ENCODE data around the gene RNF19B. TPM values are rescaled to one million over a fixed set of nuclear protein-coding genes. Genes with fewer than 3 reads are reported as not detected.

Gene RNF19B
- total RNA-seq, 1 experiment from 2014 or later = 41.3 TPM

DNA sequence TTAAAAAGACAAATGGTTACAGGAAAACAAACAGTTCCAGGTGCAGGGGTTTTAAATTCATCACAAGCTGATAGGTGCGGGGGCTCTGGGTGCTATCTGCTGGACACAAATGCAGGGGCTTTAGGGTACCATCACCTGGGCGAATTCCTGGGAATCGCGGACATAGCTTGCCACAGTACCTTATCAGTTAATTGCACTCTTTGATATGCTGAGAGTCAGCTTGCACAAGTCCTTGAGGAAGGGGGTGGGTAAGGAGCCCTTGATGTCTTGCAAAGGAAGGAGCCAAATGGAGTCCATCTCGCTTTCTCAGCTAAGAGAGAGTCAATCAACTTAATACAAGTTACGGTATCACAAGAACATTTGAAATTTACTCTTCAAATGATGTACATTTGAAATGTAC lies 38.0 kb downstream of the RNF19B start:
- H3K9me3 Mint-ChIP-seq (ENCODE audit: unreplicated experiment) = no peaks in the 10 kb centered on the region
- TF ChIP-seq, protein P1, sequence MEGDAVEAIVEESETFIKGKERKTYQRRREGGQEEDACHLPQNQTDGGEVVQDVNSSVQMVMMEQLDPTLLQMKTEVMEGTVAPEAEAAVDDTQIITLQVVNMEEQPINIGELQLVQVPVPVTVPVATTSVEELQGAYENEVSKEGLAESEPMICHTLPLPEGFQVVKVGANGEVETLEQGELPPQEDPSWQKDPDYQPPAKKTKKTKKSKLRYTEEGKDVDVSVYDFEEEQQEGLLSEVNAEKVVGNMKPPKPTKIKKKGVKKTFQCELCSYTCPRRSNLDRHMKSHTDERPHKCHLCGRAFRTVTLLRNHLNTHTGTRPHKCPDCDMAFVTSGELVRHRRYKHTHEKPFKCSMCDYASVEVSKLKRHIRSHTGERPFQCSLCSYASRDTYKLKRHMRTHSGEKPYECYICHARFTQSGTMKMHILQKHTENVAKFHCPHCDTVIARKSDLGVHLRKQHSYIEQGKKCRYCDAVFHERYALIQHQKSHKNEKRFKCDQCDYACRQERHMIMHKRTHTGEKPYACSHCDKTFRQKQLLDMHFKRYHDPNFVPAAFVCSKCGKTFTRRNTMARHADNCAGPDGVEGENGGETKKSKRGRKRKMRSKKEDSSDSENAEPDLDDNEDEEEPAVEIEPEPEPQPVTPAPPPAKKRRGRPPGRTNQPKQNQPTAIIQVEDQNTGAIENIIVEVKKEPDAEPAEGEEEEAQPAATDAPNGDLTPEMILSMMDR (IDR thresholded peaks at IDR 0.05; ENCODE audit: unreplicated experiment) = no peak
- no peaks in the 10 kb centered on the region for H3K4me1 Mint-ChIP-seq (ENCODE audit: insufficient read depth, unreplicated experiment)
- ChIA-PET POLR2A (interaction anchor here (0.8 kb wide), 1 partner anchor 35 kb away, joined by 3 read pairs; no protein-coding TSS in a partner anchor), CTCF (interaction anchor here (0.6 to 1.9 kb wide), 2 partner anchors 81 to 160 kb away, joined by 3 to 4 read pairs; no protein-coding TSS in a partner anchor)
- intact Hi-C loops (cut with micrococcal nuclease) = no loop called here
- no TSS peak for BruUV-seq (replicated peaks)
- no peak overlapping the region for H3K27ac Mint-ChIP-seq (ENCODE audit: low read depth, unreplicated experiment)
- H3K36me3 Mint-ChIP-seq (ENCODE audit: insufficient read depth, unreplicated experiment) = peaks cover 4% of the 10 kb centered on the region
- no peak for DNase-seq (ENCODE audit: unreplicated experiment)
- no peak overlapping the region for H3K4me3 Mint-ChIP-seq (ENCODE audit: unreplicated experiment)
- H3K27me3 Mint-ChIP-seq (ENCODE audit: insufficient read depth, unreplicated experiment) = no peaks in the 10 kb centered on the region

DNA sequence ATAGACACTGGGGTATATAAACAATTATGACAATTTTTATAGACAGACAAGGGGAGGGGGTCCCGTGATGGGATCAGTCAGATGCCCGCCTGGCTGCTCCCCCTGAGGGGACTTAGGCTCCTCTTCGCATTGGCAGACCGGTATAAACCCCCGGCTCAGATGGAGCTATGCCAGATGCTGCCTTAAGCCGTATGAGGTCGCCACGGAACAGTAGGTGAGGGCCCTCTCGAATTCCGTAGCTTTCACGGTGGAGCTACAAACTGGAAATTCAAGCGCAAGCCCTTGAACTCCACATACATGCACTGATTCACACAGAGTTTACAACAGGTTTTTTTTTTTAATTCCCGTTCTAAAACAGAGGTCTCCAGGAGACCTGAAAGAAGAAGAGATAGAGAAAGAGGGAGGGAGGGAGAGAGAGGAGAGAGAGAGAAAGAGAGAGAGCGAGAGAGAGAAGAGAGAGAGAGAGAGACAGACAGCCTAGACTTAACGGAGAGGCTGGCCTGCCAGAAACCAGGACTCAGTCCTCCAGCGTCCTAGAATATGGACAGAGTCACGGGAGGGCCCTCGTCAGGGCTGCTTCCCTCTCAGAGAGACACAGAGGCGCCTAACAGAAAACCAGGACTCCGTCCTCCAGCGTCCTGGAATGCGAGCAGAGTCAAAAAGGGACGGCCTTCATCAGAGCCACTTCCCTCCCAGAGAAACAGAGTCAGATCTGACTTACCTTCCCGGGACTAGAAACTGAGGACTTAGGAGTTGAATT lies 39.0 kb downstream of the RNF19B start:
- H3K36me3 Mint-ChIP-seq (ENCODE audit: insufficient read depth, unreplicated experiment) = peaks cover 6% of the 10 kb centered on the region
- TF ChIP-seq, protein P1 (IDR thresholded peaks at IDR 0.05; ENCODE audit: unreplicated experiment) = no peak
- intact Hi-C loops (cut with micrococcal nuclease) = no loop called here
- ChIA-PET POLR2A (no interaction called here), CTCF (interaction anchor here (0.6 kb wide), 1 partner anchor 45 kb away, joined by 6 read pairs; no protein-coding TSS in a partner anchor)
- H3K27ac Mint-ChIP-seq (ENCODE audit: low read depth, unreplicated experiment) = no peak overlapping the region
- no peak for DNase-seq (ENCODE audit: unreplicated experiment)
- no peaks in the 10 kb centered on the region for H3K4me1 Mint-ChIP-seq (ENCODE audit: insufficient read depth, unreplicated experiment)
- H3K4me3 Mint-ChIP-seq (ENCODE audit: unreplicated experiment) = no peak overlapping the region
- no peaks in the 10 kb centered on the region for H3K27me3 Mint-ChIP-seq (ENCODE audit: insufficient read depth, unreplicated experiment)
- no peaks in the 10 kb centered on the region for H3K9me3 Mint-ChIP-seq (ENCODE audit: unreplicated experiment)
- BruUV-seq (replicated peaks) = no TSS peak

DNA sequence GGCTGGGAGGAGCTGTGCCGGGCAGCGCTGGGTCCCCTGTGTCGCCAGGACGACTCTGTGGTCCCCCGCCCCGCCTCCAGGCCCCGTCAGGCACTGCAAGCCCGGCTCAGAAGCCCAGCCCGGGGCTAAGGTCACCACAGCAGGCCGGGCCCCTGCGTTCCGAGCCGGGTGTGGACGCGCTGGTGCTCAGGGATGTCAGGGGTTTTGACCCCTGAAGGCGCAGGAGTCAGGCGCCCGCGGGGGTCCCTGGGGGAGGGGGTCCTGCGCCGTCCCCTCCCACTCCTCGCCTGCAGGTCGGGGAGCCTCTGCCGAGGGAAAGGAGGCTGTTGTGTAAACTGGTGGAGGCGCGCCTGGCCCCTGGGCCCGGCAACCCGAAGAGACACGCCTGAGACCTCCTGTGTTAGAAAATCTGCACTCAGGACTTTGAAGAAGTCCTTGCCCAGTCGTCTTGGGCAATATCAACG lies 39.7 kb downstream of the RNF19B start:
- DNase-seq (ENCODE audit: unreplicated experiment) = no peak
- no peak overlapping the region for H3K4me3 Mint-ChIP-seq (ENCODE audit: unreplicated experiment)
- H3K9me3 Mint-ChIP-seq (ENCODE audit: unreplicated experiment) = no peaks in the 10 kb centered on the region
- no peaks in the 10 kb centered on the region for H3K27me3 Mint-ChIP-seq (ENCODE audit: insufficient read depth, unreplicated experiment)
- H3K27ac Mint-ChIP-seq (ENCODE audit: low read depth, unreplicated experiment) = no peak overlapping the region
- H3K36me3 Mint-ChIP-seq (ENCODE audit: insufficient read depth, unreplicated experiment) = peaks cover 13% of the 10 kb centered on the region
- peaks cover 3% of the 10 kb centered on the region for H3K4me1 Mint-ChIP-seq (ENCODE audit: insufficient read depth, unreplicated experiment)
- CTCF ChIA-PET = interaction anchor here (0.6 kb wide), 1 partner anchor 45 kb away, joined by 6 read pairs; no protein-coding TSS in a partner anchor
- TF ChIP-seq, protein P1 (IDR thresholded peaks at IDR 0.05; ENCODE audit: unreplicated experiment) = no peak
- BruUV-seq (replicated peaks) = no TSS peak
- intact Hi-C loops (cut with micrococcal nuclease) = no loop called here
- POLR2A ChIA-PET = no interaction called here

DNA sequence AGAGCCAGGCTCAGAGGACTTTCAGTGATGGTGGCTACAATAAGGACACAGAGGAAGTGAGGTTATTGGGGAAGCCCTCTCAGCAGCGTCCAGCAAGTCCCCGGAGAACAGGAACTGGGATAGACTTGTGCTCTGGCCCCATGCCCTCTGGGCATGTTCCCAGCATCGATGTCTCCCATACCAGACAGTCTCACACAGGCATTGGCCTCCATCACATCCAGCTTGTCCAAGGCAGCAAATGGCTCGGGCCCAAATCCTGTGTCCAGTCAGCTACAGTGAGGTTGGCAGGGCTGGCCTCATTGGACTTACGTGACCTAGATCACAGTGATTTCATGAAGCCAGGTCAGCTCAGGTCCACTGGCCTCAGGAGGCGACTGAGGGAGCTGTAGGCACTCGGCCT lies 43.8 kb downstream of the RNF19B start:
- H3K36me3 Mint-ChIP-seq (ENCODE audit: insufficient read depth, unreplicated experiment) = peaks cover 13% of the 10 kb centered on the region
- H3K4me3 Mint-ChIP-seq (ENCODE audit: unreplicated experiment) = no peak overlapping the region
- H3K27me3 Mint-ChIP-seq (ENCODE audit: insufficient read depth, unreplicated experiment) = no peaks in the 10 kb centered on the region
- ChIA-PET CTCF (interaction anchor here (0.5 to 3.0 kb wide), 4 partner anchors 11 to 86 kb away, joined by 3 to 10 read pairs (median 4); no protein-coding TSS in a partner anchor), POLR2A (interaction anchor here (1.7 kb wide), 1 partner anchor 14 kb away, joined by 3 read pairs; no protein-coding TSS in a partner anchor)
- no peaks in the 10 kb centered on the region for H3K9me3 Mint-ChIP-seq (ENCODE audit: unreplicated experiment)
- peaks cover 6% of the 10 kb centered on the region for H3K4me1 Mint-ChIP-seq (ENCODE audit: insufficient read depth, unreplicated experiment)
- no TSS peak for BruUV-seq (replicated peaks)
- no peak overlapping the region for H3K27ac Mint-ChIP-seq (ENCODE audit: low read depth, unreplicated experiment)
- intact Hi-C loops (cut with micrococcal nuclease) = no loop called here
- TF ChIP-seq, protein P1 (IDR thresholded peaks at IDR 0.05; ENCODE audit: unreplicated experiment) = no peak
- DNase-seq (ENCODE audit: unreplicated experiment) = no peak

All from MCF 10A (cell line).